Adrenal gland (tissue), 5 donors: Measurements from ENCODE around the gene TET3.

Source experiments
- POLR2A ChIP-seq, 2 donors: fragments of 450-650 bp; IDR thresholded peaks; one replicate each; pipeline ENCODE4 v1.6.1; 2017; ENCODE audit warnings: antibody characterized with exemption in 2 of 2, mild to moderate bottlenecking in 2 of 2, moderate library complexity in 1 of 2
- TF ChIP-seq, protein P1 (sequence below), 6 experiments: fragments of 450-650 bp in 4 of 6; fragments of 200-600 bp in 2 of 6; sonication (generic) in 1 of 6; IDR thresholded peaks; 1 replicate in 5 of 6; 2 replicates in 1 of 6; pipeline versions ENCODE4 v1.5.1 to v1.8.0; 2016 to 2021; ENCODE audit warnings: antibody characterized with exemption in 6 of 6, mild to moderate bottlenecking in 2 of 6, moderate library complexity in 1 of 6
- donor health status: DM: no; HTN: no; CAD: no.

DNA sequence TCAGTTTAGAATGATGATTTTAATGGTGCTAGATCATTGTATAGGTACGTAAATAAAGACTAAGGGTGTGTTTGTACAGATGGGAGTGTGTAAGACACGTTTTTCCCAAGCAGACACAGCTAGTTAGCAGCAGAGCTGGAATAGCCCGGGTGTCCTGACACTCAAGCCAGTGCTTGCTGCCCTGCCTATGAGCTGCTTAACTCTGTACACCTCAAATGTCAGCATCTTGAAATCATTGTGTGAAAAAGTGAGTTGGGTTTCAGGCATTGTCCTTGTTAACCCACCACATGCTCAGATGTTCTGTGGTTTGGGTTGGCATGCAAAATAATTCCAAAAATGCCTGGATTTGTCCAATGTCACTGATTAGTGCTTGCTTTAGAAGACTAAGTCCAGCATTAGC lies 13.0 kb upstream of the TET3 start:
- TF ChIP-seq, protein P1, sequence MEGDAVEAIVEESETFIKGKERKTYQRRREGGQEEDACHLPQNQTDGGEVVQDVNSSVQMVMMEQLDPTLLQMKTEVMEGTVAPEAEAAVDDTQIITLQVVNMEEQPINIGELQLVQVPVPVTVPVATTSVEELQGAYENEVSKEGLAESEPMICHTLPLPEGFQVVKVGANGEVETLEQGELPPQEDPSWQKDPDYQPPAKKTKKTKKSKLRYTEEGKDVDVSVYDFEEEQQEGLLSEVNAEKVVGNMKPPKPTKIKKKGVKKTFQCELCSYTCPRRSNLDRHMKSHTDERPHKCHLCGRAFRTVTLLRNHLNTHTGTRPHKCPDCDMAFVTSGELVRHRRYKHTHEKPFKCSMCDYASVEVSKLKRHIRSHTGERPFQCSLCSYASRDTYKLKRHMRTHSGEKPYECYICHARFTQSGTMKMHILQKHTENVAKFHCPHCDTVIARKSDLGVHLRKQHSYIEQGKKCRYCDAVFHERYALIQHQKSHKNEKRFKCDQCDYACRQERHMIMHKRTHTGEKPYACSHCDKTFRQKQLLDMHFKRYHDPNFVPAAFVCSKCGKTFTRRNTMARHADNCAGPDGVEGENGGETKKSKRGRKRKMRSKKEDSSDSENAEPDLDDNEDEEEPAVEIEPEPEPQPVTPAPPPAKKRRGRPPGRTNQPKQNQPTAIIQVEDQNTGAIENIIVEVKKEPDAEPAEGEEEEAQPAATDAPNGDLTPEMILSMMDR (IDR thresholded peaks at IDR 0.05), result no peak
- no peak for TF ChIP-seq POLR2A (IDR thresholded peaks at IDR 0.05)
